PC-3 (cell line): ENCODE results near the gene MRFAP1. TPM values are rescaled to one million over a fixed set of nuclear protein-coding genes. Genes with fewer than 3 reads are reported as not detected.
"Not testable (repeated sequence)": the region's sequence is repeated elsewhere in the genome, so short reads cannot be mapped to it uniquely, and the experiment has no call there.

Source experiments
- ATAC-seq: fragments of 200-7000 bp; cut with Tn5 transposase; 2 replicates; pipeline ENCODE4 v1.9.1; 2020; ENCODE audit warnings: mild to moderate bottlenecking, moderate library complexity
- BruUV-seq: library from RNA; stranded (reverse); fragments of 400-500 nt; replicated peaks from 2 replicates; lab custom pipeline; 2021; lab: Mats Ljungman, UMichigan
- CTCF ChIA-PET: fragments of 300-600 bp; sonication (Branson Sonifier 250); formaldehyde crosslinking; loops from one replicate; lab custom pipeline; 2022; ENCODE audit warnings: antibody characterized with exemption; lab: Charles Lee
- POLR2A ChIA-PET: fragments of 300-600 bp; sonication (Branson Sonifier 250); formaldehyde crosslinking; loops from one replicate; lab custom pipeline; 2022; ENCODE audit warnings: antibody characterized with exemption; ENCODE audit not compliant: unreplicated experiment; lab: Charles Lee
- DNase-seq: peaks from one replicate; pipeline ENCODE4 v3.0.0-alpha.2; 2015
- H2AFZ ChIP-seq: fragments of 300-600 bp; sonication (generic); 2 replicates; pipeline ENCODE4 v1.6.0; 2016; ENCODE audit warnings: antibody characterized with exemption, low read length
- H3F3A ChIP-seq: fragments of 300-600 bp; sonication (generic); one replicate; pipeline ENCODE4 v1.6.0; 2017; ENCODE audit warnings: antibody characterized with exemption, low read length, control low read depth, mild to moderate bottlenecking; ENCODE audit not compliant: unreplicated experiment
- H3K27ac ChIP-seq: fragments of 300-600 bp; sonication (generic); 2 replicates; pipeline ENCODE4 v1.5.1; 2016; ENCODE audit warnings: mild to moderate bottlenecking, low read length
- H3K27me3 ChIP-seq: fragments of 300-600 bp; sonication (generic); 2 replicates; pipeline ENCODE4 v1.6.1; 2016; ENCODE audit warnings: low read length, mixed read lengths
- H3K36me3 ChIP-seq: fragments of 300-600 bp; sonication (generic); 2 replicates; pipeline ENCODE4 v1.6.1; 2016; ENCODE audit warnings: low read depth, mixed run types, low read length, mixed read lengths
- H3K4me1 ChIP-seq: fragments of 300-600 bp; sonication (generic); 2 replicates; pipeline ENCODE4 v1.5.1; 2016; ENCODE audit warnings: low read length; ENCODE audit not compliant: insufficient read depth
- H3K4me2 ChIP-seq: fragments of 300-600 bp; sonication (generic); 2 replicates; pipeline ENCODE4 v1.6.0; 2016; ENCODE audit warnings: low read length
- H3K4me3 ChIP-seq: fragments of 300-600 bp; sonication (generic); 2 replicates; pipeline ENCODE4 v1.5.1; 2016; ENCODE audit warnings: mild to moderate bottlenecking, low read length, mixed read lengths
- H3K79me2 ChIP-seq: fragments of 300-600 bp; sonication (generic); 2 replicates; pipeline ENCODE4 v1.6.1; 2017; ENCODE audit warnings: low read length, mixed read lengths
- H3K9ac ChIP-seq: fragments of 300-600 bp; sonication (generic); 2 replicates; pipeline ENCODE4 v1.6.0; 2016; ENCODE audit warnings: mild to moderate bottlenecking, low read length
- H3K9me2 ChIP-seq: fragments of 300-600 bp; sonication (generic); replicated peaks from 2 replicates; pipeline ENCODE4 v1.6.1; 2016; ENCODE audit warnings: mixed run types, low read length, mixed read lengths
- H3K9me3 ChIP-seq: fragments of 300-600 bp; sonication (generic); 2 replicates; pipeline ENCODE4 v1.6.1; 2016; ENCODE audit warnings: low read length, mixed read lengths
- H4K20me1 ChIP-seq: fragments of 300-600 bp; sonication (generic); 2 replicates; pipeline ENCODE4 v1.6.1; 2016; ENCODE audit warnings: low read length, mixed read lengths
- intact Hi-C: fragments of 100-400 bp; cut with micrococcal nuclease; formaldehyde crosslinking; loops from 2 replicates; pipeline ENCODE4 v1.9.0; 2023
- total RNA-seq: library from RNA; depleted of rRNA; stranded (reverse); fragments of >200 nt; gene quantifications from 2 replicates; pipeline ENCODE4 v1.2.3, GENCODE V29; 2014
- TF ChIP-seq, protein P1 (sequence below): fragments of 300-600 bp; sonication (generic); conservative IDR thresholded peaks from 2 replicates; pipeline ENCODE4 v1.5.1; 2017; ENCODE audit warnings: antibody characterized with exemption, low read depth, mild to moderate bottlenecking, low read length

Gene MRFAP1
- total RNA-seq, 1 experiment from 2014 or later, result 122 TPM

DNA sequence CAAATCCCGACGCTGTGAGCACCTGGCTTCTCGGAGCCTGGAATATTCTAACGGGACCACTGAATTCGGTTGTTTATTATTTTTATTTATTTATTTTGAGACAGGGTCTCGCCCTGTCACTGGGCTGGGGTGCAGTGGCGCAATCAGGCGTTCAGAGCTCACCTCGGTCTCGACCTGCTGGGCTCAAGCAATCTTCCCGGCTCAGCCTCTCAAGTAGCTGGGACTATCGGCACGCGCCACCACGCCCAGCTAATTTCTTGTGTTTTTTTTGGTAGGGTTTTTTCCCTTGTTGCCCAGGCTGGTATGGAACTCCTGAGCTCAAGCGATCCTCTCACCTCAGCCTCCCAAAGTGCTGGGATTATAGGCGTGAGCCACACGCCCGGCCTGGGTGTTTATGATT is 31.6 kb downstream of the MRFAP1 start:
- H3K4me2 ChIP-seq, result no peak overlapping the region
- peaks cover 8% of the 10 kb centered on the region; the same call in 1 of the 2 replicates for H3K36me3 ChIP-seq
- H3K27ac ChIP-seq, result no peak overlapping the region
- peaks cover 29% of the 10 kb centered on the region for H3K79me2 ChIP-seq
- ATAC-seq, result no peak
- POLR2A ChIA-PET, result no interaction called here
- TF ChIP-seq, protein P1, sequence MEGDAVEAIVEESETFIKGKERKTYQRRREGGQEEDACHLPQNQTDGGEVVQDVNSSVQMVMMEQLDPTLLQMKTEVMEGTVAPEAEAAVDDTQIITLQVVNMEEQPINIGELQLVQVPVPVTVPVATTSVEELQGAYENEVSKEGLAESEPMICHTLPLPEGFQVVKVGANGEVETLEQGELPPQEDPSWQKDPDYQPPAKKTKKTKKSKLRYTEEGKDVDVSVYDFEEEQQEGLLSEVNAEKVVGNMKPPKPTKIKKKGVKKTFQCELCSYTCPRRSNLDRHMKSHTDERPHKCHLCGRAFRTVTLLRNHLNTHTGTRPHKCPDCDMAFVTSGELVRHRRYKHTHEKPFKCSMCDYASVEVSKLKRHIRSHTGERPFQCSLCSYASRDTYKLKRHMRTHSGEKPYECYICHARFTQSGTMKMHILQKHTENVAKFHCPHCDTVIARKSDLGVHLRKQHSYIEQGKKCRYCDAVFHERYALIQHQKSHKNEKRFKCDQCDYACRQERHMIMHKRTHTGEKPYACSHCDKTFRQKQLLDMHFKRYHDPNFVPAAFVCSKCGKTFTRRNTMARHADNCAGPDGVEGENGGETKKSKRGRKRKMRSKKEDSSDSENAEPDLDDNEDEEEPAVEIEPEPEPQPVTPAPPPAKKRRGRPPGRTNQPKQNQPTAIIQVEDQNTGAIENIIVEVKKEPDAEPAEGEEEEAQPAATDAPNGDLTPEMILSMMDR, result no peak
- no peaks in the 10 kb centered on the region for H3K9me3 ChIP-seq
- peaks cover 32% of the 10 kb centered on the region for H3K4me1 ChIP-seq
- H3F3A ChIP-seq, result peaks cover 5% of the 10 kb centered on the region
- H3K4me3 ChIP-seq, result no peak overlapping the region
- H3K9ac ChIP-seq, result no peak overlapping the region
- BruUV-seq, result no TSS peak
- H3K9me2 ChIP-seq, result no peaks in the 10 kb centered on the region
- H3K27me3 ChIP-seq, result no peaks in the 10 kb centered on the region
- intact Hi-C loops, result no loop called here
- peaks cover 23% of the 10 kb centered on the region for H4K20me1 ChIP-seq
- H2AFZ ChIP-seq, result no peak overlapping the region
- DNase-seq, result no peak
- CTCF ChIA-PET, result no interaction called here

DNA sequence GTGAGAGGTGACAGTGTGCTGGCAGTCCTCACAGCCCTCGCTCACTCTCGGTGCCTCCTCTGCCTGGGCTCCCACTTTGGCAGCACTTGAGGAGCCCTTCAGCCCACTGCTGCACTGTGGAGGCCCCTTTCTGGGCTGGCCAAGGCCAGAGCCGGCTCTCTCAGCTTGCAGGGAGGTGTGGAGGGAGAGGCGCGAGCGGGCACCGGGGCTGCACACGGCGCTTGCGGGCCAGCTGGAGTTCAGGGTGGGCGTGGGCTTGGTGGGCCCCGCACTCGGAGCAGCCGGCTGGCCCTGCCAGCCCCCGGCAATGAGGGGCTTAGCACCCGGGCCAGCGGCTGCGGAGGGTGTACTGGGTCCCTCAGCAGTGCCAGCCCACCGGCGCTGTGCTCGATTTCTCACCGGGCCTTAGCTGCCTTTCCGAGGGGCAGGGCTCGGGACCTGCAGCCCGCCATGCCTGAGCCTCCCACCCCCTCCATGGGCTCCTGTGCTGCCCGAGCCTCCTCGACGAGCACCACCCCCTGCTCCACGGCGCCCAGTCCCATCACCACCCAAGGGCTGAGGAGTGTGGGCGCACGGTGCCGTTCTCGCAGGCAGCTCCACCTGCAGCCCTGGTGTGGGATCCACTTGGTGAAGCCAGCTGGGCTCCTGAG is 32.2 kb downstream of the MRFAP1 start:
- H3K9me3 ChIP-seq, ATAC-seq, H2AFZ ChIP-seq, intact Hi-C loops, H3K4me3 ChIP-seq, POLR2A ChIA-PET, DNase-seq, H3F3A ChIP-seq, H3K4me2 ChIP-seq, H3K36me3 ChIP-seq, CTCF ChIA-PET, H3K9me2 ChIP-seq, H3K27me3 ChIP-seq, H3K9ac ChIP-seq, H3K27ac ChIP-seq, BruUV-seq: not testable (repeated sequence)
- Histone ChIP-seq H3K79me2 (peaks cover 34% of the 10 kb centered on the region), H3K4me1 (peaks cover 32% of the 10 kb centered on the region), H4K20me1 (peaks cover 25% of the 10 kb centered on the region)

DNA sequence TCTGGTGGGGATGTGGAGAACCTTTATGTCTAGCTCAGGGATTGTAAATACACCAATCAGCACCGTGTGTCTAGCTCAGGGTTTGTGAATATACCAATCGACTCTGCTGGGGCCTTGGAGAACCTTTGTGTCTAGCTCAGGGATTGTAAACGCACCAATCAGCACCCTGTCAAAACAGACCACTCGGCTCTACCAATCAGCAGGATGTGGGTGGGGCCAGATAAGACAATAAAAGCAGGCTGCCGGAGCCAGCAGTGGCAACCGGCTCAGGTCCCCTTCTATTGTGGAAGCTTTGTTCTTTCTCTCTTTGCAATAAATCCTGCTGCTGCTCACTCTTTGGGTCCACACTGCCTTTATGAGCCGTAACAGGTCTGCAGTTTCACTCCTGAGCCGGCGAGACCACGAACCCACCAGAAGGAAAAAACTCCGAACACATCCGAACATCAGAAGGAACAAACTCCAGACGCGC is 32.7 kb downstream of the MRFAP1 start:
- DNase-seq, result peak; percentile 54

More for the DNA sequence above, 32.7 kb downstream of the MRFAP1 start:
- H3K9me3 ChIP-seq, intact Hi-C loops, H3K36me3 ChIP-seq, H3K27me3 ChIP-seq, H3F3A ChIP-seq, H3K9me2 ChIP-seq, CTCF ChIA-PET: not testable (repeated sequence)
- H4K20me1 ChIP-seq, result peaks cover 25% of the 10 kb centered on the region
- TSS peak; percentile 94 for BruUV-seq
- H3K4me3 ChIP-seq, result peak overlapping the region; percentile 72
- peak overlapping the region; percentile 69 for H2AFZ ChIP-seq
- peaks cover 28% of the 10 kb centered on the region for H3K4me1 ChIP-seq
- H3K27ac ChIP-seq, result peak overlapping the region; percentile 78
- 0 out of 2 replicates have a peak, but pooled peaks have one; percentile 1 for ATAC-seq
- H3K9ac ChIP-seq, result peak overlapping the region; percentile 90
- peak overlapping the region; percentile 96 for H3K4me2 ChIP-seq
- POLR2A ChIA-PET, result interaction anchor here (1.0 kb wide), 1 partner anchor 99 kb away, joined by 6 read pairs; no protein-coding TSS in a partner anchor
- H3K79me2 ChIP-seq, result peaks cover 36% of the 10 kb centered on the region
